Muscle layer of colon (tissue), 2 donors: Measurements from ENCODE around the gene WDR64.
"Not testable (repeated sequence)": the region's sequence is repeated elsewhere in the genome, so short reads cannot be mapped to it uniquely, and the experiment has no call there.

Experiments used
- H3K27ac ChIP-seq: one replicate; pipeline ENCODE4 v1.7.0; 2013; ENCODE audit warnings: low read depth, mild to moderate bottlenecking, low read length, moderate library complexity
- H3K27me3 ChIP-seq, 2 donors: one replicate each; pipeline ENCODE4 v1.7.0; 2013; ENCODE audit warnings: low read length in 2 of 2, mild to moderate bottlenecking in 2 of 2; ENCODE audit not compliant: insufficient read depth in 2 of 2, control insufficient read depth in 1 of 2
- H3K36me3 ChIP-seq: one replicate; pipeline ENCODE4 v1.7.0; 2013; ENCODE audit warnings: mild to moderate bottlenecking, low read length; ENCODE audit not compliant: insufficient read depth
- H3K4me1 ChIP-seq: one replicate; pipeline ENCODE4 v1.7.0; 2013; ENCODE audit warnings: mild to moderate bottlenecking, low read length; ENCODE audit not compliant: insufficient read depth
- H3K4me3 ChIP-seq, 2 donors: one replicate each; pipeline ENCODE4 v1.7.0; 2013; ENCODE audit warnings: low read length in 2 of 2, low read depth in 1 of 2, mild to moderate bottlenecking in 1 of 2, moderate library complexity in 1 of 2
- H3K9ac ChIP-seq: one replicate; pipeline ENCODE4 v1.7.0; 2013; ENCODE audit warnings: low read length
- H3K9me3 ChIP-seq: one replicate; pipeline ENCODE4 v1.7.0; 2013; ENCODE audit warnings: mild to moderate bottlenecking, low read length
- donor health status: abdominal sarcoma.
- donor health status: Adenocarcinoma of cecum.

Gene WDR64

DNA sequence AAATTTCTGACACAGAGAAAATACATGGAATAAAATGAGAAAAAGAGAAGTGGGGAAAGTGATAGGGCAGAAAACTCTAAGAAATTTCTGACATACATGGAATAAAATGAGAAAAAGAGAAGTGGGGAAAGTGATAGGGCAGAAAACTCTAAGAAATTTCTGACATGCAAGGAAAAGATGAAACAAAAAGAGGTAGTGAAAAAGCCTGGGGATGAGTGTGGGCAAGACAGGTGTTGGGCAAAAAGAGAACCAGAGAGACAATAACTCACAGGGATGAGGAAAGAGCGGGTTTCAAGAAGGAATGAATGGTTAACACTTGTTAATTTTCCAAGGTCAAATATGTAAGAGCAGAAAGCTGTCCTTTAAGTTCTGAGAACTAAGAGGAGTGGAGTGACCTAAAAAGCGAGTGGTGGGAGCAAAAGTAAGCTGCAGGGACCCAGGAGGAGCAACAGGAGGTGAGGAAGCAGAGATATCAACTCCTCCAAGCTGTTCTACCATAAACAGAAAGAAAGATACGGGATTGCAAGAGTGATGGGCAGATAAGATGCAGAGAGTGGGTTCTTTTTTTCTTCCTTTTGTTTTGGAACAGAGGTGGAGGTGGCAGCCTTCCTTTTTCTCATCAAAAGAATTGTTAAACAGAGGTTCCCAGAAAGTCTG is 166.0 kb downstream of the WDR64 start:
- H3K9me3 ChIP-seq, result no peaks in the 10 kb centered on the region
- no peak overlapping the region for H3K4me3 ChIP-seq
- no peak overlapping the region for H3K9ac ChIP-seq
- no peak overlapping the region for H3K27ac ChIP-seq
- H3K27me3 ChIP-seq, result no peaks in the 10 kb centered on the region
- no peaks in the 10 kb centered on the region for H3K36me3 ChIP-seq
- no peaks in the 10 kb centered on the region for H3K4me1 ChIP-seq

DNA sequence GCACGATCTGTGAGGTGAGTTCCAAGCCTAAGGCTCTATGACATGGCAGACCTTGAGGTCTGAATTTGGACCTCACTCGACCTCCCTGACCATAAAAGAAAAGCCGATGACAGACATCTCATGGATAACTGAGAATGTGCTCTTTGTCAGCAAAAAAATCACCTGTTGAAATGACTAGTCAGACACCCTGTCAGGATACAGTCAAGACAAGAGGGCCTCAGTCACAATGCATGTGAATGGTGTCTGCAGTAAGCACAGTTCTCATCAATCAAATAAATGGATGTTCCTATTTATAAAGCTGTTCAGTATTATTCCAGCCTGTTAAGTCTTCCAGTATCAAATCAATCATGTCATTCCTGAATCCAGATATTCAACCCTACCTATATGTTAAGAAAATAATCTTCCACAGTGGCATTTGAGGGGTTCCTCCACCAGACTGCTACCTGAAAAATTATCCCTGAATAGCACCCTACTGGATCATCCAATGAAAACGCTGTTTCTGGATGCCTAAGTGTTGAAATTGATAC is 167.3 kb downstream of the WDR64 start:
- Histone ChIP-seq H3K27ac (no peak overlapping the region), H3K27me3 (no peaks in the 10 kb centered on the region), H3K9me3 (no peaks in the 10 kb centered on the region), H3K9ac (no peak overlapping the region), H3K4me3 (no peak overlapping the region), H3K4me1 (no peaks in the 10 kb centered on the region), H3K36me3 (no peaks in the 10 kb centered on the region)

DNA sequence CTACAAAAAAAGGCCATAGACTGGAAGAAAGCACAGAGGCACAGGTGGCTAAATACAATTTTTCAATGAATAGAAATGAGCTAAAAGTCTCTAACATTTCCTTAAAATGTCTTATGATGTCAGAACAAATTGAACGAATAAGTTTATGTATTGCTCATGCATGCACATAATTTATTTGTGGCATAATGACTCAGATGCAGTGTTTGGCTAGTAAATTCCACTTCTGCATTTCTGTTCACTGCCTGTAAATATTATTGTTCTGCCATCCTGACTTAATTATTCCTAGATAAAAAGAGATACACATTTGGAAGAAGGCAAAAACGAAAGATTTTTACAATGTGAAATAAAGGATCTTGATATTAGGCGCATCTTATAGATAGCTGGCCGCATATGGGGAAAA is 169.3 kb downstream of the WDR64 start:
- Histone ChIP-seq H3K27ac (no peak overlapping the region), H3K9me3 (no peaks in the 10 kb centered on the region), H3K4me3 (no peak overlapping the region), H3K27me3 (no peaks in the 10 kb centered on the region), H3K9ac (no peak overlapping the region), H3K4me1 (no peaks in the 10 kb centered on the region), H3K36me3 (no peaks in the 10 kb centered on the region)

DNA sequence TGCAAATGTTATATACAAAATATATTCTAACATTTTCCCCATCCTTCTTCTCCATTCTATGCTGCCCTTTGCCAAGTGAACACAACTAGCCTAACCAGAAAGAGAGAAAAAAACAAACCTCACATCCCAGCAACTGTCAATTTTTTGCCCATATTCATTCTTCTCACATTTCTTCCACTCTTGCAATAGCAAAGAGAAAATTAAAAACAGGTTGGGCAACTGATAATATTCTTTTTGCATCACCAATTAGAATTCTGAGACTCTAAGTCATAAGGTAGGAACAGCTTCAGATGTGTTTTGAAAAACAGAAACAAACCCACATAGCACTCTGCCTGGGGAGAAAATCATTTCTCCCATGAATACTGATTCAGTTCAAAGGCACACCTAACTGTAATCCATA is 170.8 kb downstream of the WDR64 start:
- no peak overlapping the region for H3K27ac ChIP-seq

DNA sequence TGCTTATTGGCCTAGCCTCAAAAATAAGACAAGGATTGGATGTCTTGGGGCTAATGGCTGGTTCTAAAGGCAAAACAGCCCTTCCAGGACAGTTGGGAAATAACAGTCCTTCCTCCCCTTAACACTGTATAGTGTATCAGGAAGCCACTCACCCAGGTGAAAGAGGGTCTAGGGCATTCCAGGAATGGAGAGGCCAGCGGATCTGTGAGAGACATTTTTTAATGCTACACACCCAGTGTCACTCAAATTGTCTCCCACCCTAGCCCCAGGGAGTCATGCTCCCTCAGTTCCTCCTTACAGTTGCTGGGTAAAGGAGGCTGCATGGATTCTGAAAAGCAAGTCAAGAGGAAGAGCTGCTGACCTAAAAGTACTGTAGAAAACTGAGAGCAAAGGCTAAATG is 171.8 kb downstream of the WDR64 start:
- Histone ChIP-seq H3K27me3 (no peaks in the 10 kb centered on the region), H3K9me3 (no peaks in the 10 kb centered on the region), H3K27ac (no peak overlapping the region), H3K4me1 (no peaks in the 10 kb centered on the region), H3K36me3 (no peaks in the 10 kb centered on the region), H3K9ac (no peak overlapping the region), H3K4me3 (no peak overlapping the region)

More for the DNA sequence above, 170.8 kb downstream of the WDR64 start:
- no peak overlapping the region for H3K4me3 ChIP-seq
- no peak overlapping the region for H3K9ac ChIP-seq
- H3K36me3 ChIP-seq, result no peaks in the 10 kb centered on the region
- no peaks in the 10 kb centered on the region for H3K9me3 ChIP-seq
- H3K27me3 ChIP-seq, result no peaks in the 10 kb centered on the region
- H3K4me1 ChIP-seq, result no peaks in the 10 kb centered on the region

DNA sequence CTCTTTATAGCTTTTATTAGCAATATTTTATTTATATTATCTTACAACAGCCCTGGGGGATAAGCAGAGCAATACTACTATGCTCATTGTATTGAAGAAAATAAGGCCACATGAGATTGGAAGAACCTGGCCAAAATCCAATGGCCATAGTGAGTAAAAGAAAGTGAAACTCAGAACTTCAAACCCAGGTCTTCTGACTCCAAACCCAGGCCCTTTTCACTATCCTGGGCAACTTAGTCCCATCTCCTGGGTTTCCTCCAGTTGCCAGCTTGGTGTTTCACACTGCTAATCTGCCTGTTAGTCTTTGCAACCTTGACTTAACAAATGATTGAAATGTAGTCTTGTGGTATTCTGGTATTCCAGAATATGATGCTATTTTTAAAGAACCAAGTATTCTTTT is 173.5 kb downstream of the WDR64 start:
- Histone ChIP-seq H3K4me1 (no peaks in the 10 kb centered on the region), H3K9me3 (no peaks in the 10 kb centered on the region), H3K36me3 (no peaks in the 10 kb centered on the region), H3K4me3 (no peak overlapping the region), H3K27ac (no peak overlapping the region), H3K9ac (no peak overlapping the region), H3K27me3 (no peaks in the 10 kb centered on the region)

DNA sequence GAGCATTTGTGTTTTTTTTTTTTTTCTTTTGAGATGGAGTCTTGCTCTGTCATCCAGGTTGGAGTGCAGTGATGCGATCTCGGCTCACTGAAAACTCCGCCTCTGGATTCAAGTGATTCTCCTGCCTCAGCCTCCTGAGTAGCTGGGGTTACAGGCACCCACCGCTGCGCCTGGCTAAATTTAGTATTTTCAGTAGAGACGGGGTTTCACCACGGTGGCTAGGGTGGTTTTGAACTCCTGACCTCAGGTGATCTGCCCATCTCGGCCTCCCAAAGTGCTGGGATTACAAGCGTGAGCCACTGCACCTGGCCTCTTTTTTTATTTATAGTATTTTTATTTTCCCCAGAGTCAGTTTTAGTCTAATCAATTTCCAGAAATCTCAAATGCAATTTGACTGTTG is 174.5 kb downstream of the WDR64 start:
- H3K9me3 ChIP-seq, H3K9ac ChIP-seq, H3K27me3 ChIP-seq, H3K36me3 ChIP-seq, H3K4me1 ChIP-seq, H3K4me3 ChIP-seq, H3K27ac ChIP-seq: not testable (repeated sequence)

DNA sequence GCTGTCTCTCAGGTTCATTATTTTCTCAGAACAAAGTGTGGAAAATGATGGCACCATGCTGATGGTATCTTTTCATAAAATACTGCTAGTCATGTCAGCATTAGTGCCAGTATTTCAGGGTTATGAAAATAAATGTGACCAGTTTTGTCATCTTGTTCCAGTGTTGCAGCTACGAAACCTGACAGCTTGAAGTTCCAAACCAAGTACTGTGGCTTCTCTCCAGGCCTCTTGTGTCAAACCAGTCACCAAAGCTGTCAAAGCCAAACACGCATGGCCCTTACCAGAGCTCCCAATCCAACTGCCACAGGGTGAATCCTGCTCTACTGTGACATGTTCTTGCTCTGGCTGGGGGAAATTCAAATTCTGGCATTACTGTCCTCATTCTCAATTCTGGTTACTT is 175.2 kb downstream of the WDR64 start:
- Histone ChIP-seq H3K27me3 (no peaks in the 10 kb centered on the region), H3K4me3 (no peak overlapping the region), H3K27ac (no peak overlapping the region), H3K9ac (no peak overlapping the region), H3K4me1 (no peaks in the 10 kb centered on the region), H3K36me3 (no peaks in the 10 kb centered on the region), H3K9me3 (no peaks in the 10 kb centered on the region)

DNA sequence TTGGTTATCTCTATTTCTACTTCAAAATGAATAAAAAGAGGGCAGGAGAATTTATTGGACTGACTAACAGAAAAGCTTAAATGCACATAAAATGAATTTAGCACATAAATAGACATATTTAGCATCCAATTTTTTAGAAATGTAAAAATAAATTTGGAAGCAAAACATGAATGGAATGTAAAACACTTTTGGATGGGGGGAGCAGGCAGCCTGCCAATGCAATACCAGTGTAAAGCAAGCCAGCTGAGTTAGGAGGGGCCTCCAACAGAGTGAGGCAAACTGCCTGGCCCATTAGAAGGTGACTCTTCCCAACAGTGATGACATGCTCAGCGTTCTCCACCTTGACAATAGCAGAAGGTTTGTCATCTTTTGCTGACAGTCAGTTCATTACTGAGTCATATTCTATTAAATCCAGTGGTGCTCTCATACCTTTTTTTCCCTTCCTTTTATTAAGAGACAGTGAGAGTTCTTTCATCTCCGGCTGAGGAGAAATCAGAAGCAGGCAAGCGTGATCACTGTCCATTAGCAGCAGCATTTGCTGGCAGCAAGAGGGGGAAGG is 176.5 kb downstream of the WDR64 start:
- Histone ChIP-seq H3K4me1 (no peaks in the 10 kb centered on the region), H3K9ac (no peak overlapping the region), H3K9me3 (no peaks in the 10 kb centered on the region), H3K27me3 (no peaks in the 10 kb centered on the region), H3K36me3 (no peaks in the 10 kb centered on the region), H3K4me3 (no peak overlapping the region), H3K27ac (no peak overlapping the region)

DNA sequence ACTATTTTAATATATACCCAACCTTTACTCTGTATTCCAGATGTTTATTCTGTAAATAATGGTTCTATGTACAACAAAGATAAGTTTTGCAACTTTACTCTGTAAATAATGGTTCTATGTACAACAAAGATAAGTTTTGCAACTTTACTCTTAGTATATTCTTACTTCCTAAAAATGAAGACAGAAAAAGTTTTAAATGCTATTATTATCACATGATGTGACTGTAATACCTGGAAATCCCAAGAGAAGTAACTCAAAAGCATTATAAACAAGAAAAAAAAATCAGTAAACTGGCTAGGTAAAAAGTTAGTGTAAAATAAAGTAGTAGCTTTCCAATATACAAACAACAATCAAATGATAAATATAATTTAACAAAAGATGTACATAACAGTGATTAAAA is 177.4 kb downstream of the WDR64 start:
- Histone ChIP-seq H3K4me1 (no peaks in the 10 kb centered on the region), H3K36me3 (no peaks in the 10 kb centered on the region), H3K27ac (no peak overlapping the region), H3K4me3 (no peak overlapping the region), H3K9ac (no peak overlapping the region), H3K27me3 (no peaks in the 10 kb centered on the region), H3K9me3 (no peaks in the 10 kb centered on the region)

DNA sequence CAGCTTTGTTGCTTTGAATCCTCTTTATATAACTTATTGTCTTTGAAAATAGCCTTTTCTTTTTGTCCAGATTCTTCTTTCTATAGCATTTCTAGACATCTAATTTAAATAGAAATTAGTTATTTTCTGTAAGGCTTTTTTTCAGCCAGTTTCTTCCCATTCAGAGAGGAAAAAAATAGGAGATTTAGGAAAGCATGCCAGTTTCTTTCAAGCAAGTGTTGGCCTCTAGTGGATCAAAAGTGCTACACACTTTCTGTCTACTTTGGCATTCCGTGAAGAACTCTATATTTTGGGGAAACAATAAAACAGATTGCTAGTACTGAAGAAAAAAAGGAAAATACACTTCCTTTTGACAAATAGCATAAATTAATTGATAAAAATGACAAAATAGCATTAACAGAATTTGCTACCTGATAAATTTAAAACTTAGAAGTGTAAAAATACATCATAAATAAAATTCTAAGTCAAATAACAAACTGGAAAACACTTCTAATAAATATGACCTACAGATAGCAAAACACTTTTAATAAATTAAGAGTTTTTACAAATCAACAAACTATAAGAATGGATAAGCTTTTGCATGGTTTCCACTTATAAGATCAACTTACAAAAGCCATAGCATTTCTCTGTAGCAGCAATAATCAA is 182.8 kb downstream of the WDR64 start:
- Histone ChIP-seq H3K27me3 (no peaks in the 10 kb centered on the region), H3K36me3 (no peaks in the 10 kb centered on the region), H3K9ac (no peak overlapping the region), H3K27ac (no peak overlapping the region), H3K4me3 (no peak overlapping the region), H3K4me1 (no peaks in the 10 kb centered on the region), H3K9me3 (no peaks in the 10 kb centered on the region)

DNA sequence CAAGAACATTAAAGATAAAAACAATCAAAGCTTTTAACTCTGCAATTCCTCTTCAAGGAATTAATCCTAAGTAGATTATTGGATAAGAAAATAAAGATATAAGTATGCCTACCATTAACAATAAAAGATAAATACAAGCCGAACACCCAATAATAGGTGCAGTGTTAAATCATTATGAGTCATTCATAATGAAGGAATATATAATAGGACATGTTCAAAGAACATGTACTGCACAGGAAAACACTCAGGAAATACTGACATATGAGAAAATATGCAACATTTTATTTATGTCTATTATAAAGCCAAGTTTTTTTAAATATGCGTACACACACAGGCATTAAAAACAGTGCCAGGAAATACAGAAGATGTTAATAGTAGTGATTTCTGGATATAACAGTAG is 184.9 kb downstream of the WDR64 start:
- Histone ChIP-seq H3K9me3 (no peaks in the 10 kb centered on the region), H3K27me3 (no peaks in the 10 kb centered on the region), H3K36me3 (no peaks in the 10 kb centered on the region), H3K27ac (no peak overlapping the region), H3K4me1 (no peaks in the 10 kb centered on the region), H3K4me3 (no peak overlapping the region), H3K9ac (no peak overlapping the region)
